Right renal pelvis (tissue), 4 donors: ENCODE results near the gene MAF. TPM values are rescaled to one million over a fixed set of nuclear protein-coding genes. Genes with fewer than 3 reads are reported as not detected.

Experiments used
- DNase-seq, 4 donors: peaks; one replicate each; pipeline ENCODE4 v3.0.0-alpha.2; 2013; ENCODE audit warnings: low read depth in 4 of 4, low spot score in 3 of 4, missing footprints in 1 of 4
- polyA plus RNA-seq, 4 donors: library from polyadenylated mRNA; unstranded; fragments of 120-200 nt; gene quantifications; one replicate each; pipeline ENCODE4 v1.2.1, GENCODE V29; 2013; ENCODE audit not compliant: insufficient read length in 4 of 4

MAF gene
- polyA plus RNA-seq, 4 donors = 47.8 to 57.9 (median 54.0) TPM

DNA sequence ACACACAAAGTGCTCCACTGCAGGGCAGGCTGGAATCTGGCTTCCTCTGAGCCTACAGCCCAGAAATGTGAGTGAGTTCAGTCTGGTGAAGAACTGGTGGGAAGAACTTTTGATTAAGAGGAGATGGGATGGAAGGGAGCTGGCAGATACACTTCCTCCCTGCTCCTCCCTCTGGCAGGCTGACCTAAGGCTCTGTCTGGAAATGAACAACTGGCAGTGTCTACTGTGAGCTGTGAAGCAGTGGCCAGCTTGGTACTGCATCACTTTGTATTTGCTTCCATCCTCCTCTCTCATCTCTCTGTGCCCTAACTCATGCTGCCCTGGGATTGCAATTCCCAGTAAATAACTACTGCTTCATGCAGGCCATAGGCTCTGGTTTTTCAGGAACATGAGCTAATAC is 45.6 kb downstream of the MAF start:
- no peak for DNase-seq

- no peak for DNase-seq
Observed at GRCh38 chr16:79550373-79550772, 50.2 kb downstream of the MAF start.

- no peak for DNase-seq
Observed at GRCh38 chr16:79547085-79547484, 53.5 kb downstream of the MAF start.
